HepG2 (cell line): ENCODE results near the gene IMMT. TPM values are rescaled to one million over a fixed set of nuclear protein-coding genes. Genes with fewer than 3 reads are reported as not detected.
A peak's percentile ranks its signal among the peaks of the same experiment; 100 is the strongest.

Experiments
- KAT2B ChIP-seq: fragments of 150-350 bp; IDR thresholded peaks from 2 replicates; pipeline ENCODE4 v1.6.1; 2014; ENCODE audit warnings: low read depth, low read length, borderline replicate concordance
- KMT2A ChIP-seq: sonication (generic); formaldehyde crosslinking; IDR thresholded peaks from 2 replicates; pipeline ENCODE4 v1.4.0; 2020; ENCODE audit warnings: missing genetic modification reagents
- RARG ChIP-seq: sonication (generic); formaldehyde crosslinking; IDR thresholded peaks from 2 replicates; pipeline ENCODE4 v1.4.0; 2020; ENCODE audit warnings: low read depth, mild to moderate bottlenecking, missing genetic modification reagents
- SP5 ChIP-seq: IDR thresholded peaks from 2 replicates; pipeline ENCODE4 v1.6.1; 2016; ENCODE audit warnings: low read depth, borderline replicate concordance
- SRF ChIP-seq: IDR thresholded peaks from 2 replicates; pipeline ENCODE4 v1.6.1; 2011; ENCODE audit warnings: mild to moderate bottlenecking, low read depth, low read length, moderate library complexity
- THAP11 ChIP-seq: IDR thresholded peaks from 2 replicates; pipeline ENCODE4 v1.6.1; 2016; ENCODE audit warnings: missing biosample characterization, missing genetic modification reagents
- ZBTB7B ChIP-seq: sonication (generic); formaldehyde crosslinking; IDR thresholded peaks from 2 replicates; pipeline ENCODE4 v1.4.0; 2020; ENCODE audit warnings: missing genetic modification reagents
- ZFAT ChIP-seq: sonication (generic); formaldehyde crosslinking; conservative IDR thresholded peaks from 2 replicates; pipeline ENCODE4 v1.8.1; 2023; ENCODE audit warnings: missing genetic modification reagents, inconsistent platforms
- ZMAT3 ChIP-seq: sonication (generic); formaldehyde crosslinking; conservative IDR thresholded peaks from 2 replicates; pipeline ENCODE4 v1.7.0; 2021; ENCODE audit warnings: missing genetic modification reagents
- ZNF747 ChIP-seq: sonication (generic); formaldehyde crosslinking; IDR thresholded peaks from 2 replicates; pipeline ENCODE4 v1.8.1; 2023; ENCODE audit warnings: missing genetic modification reagents, mild to moderate bottlenecking, borderline replicate concordance
- ZNF768 ChIP-seq: sonication (generic); formaldehyde crosslinking; IDR thresholded peaks from 2 replicates; pipeline ENCODE4 v1.4.0; 2020; ENCODE audit warnings: missing genetic modification reagents
- polyA plus RNA-seq, 8 experiments: library from polyadenylated mRNA; depleted of rRNA in 3 of 8; stranded (reverse) in 7 of 8; unstranded in 1 of 8; fragments of >200 nt; fragmentation: Illumina TruSeq in 4 of 8; extraction: Trizol in 4 of 8; gene quantifications; 2 replicates each; pipeline versions ENCODE4 v1.2.1 to v1.2.3, GENCODE V29; 2011 to 2016; ENCODE audit warnings: low read depth in 4 of 8, missing spikeins in 1 of 8, mixed read lengths in 1 of 8; ENCODE audit not compliant: insufficient read depth in 1 of 8
- total RNA-seq, 5 experiments: library from RNA; depleted of rRNA; stranded (reverse); fragments of >200 nt; fragmentation: Illumina TruSeq; extraction: Trizol; gene quantifications; 2 replicates each; pipeline ENCODE4 v1.2.3, GENCODE V29; 2016; ENCODE audit warnings: low read depth in 1 of 5
- TF ChIP-seq, protein P1 (sequence below): sonication (generic); formaldehyde crosslinking; IDR thresholded peaks from 2 replicates; pipeline ENCODE4 v1.4.0; 2020; ENCODE audit warnings: mild to moderate bottlenecking, missing genetic modification reagents
- TF ChIP-seq, protein P2 (sequence below): sonication (generic); formaldehyde crosslinking; IDR thresholded peaks from 2 replicates; pipeline ENCODE4 v1.5.0; 2020; ENCODE audit warnings: mild to moderate bottlenecking, low read depth, missing genetic modification reagents, borderline replicate concordance
- TF ChIP-seq, protein P3 (sequence below): sonication (generic); formaldehyde crosslinking; IDR thresholded peaks from 2 replicates; pipeline ENCODE4 v1.4.0; 2020; ENCODE audit warnings: missing genetic modification reagents
- TF ChIP-seq, protein P4 (sequence below), 2 experiments: sonication (generic) in 1 of 2; formaldehyde crosslinking in 1 of 2; IDR thresholded peaks; 2 replicates each; pipeline versions ENCODE4 v1.4.0 to v1.6.1; 2018 to 2020; ENCODE audit warnings: missing genetic modification reagents in 2 of 2, borderline replicate concordance in 1 of 2, low read depth in 1 of 2, mild to moderate bottlenecking in 1 of 2, missing biosample characterization in 1 of 2
- TF ChIP-seq, protein P5 (sequence below): sonication (generic); formaldehyde crosslinking; IDR thresholded peaks from 2 replicates; pipeline ENCODE4 v1.5.0; 2020; ENCODE audit warnings: missing genetic modification reagents
- TF ChIP-seq, protein P6 (sequence below): sonication (generic); formaldehyde crosslinking; conservative IDR thresholded peaks from 2 replicates; pipeline ENCODE4 v1.4.0; 2020; ENCODE audit warnings: missing genetic modification reagents
- TF ChIP-seq, protein P7 (sequence below): IDR thresholded peaks from 2 replicates; pipeline ENCODE4 v1.6.1; 2016; ENCODE audit warnings: missing compliant biosample characterization, missing genetic modification reagents, borderline replicate concordance

IMMT gene
- total and polyA plus RNA-seq, 2 of the 13 experiments (the other 11 are each of a cell fraction or from before 2014, with no cell fraction given) = 63.5 to 119 TPM

DNA sequence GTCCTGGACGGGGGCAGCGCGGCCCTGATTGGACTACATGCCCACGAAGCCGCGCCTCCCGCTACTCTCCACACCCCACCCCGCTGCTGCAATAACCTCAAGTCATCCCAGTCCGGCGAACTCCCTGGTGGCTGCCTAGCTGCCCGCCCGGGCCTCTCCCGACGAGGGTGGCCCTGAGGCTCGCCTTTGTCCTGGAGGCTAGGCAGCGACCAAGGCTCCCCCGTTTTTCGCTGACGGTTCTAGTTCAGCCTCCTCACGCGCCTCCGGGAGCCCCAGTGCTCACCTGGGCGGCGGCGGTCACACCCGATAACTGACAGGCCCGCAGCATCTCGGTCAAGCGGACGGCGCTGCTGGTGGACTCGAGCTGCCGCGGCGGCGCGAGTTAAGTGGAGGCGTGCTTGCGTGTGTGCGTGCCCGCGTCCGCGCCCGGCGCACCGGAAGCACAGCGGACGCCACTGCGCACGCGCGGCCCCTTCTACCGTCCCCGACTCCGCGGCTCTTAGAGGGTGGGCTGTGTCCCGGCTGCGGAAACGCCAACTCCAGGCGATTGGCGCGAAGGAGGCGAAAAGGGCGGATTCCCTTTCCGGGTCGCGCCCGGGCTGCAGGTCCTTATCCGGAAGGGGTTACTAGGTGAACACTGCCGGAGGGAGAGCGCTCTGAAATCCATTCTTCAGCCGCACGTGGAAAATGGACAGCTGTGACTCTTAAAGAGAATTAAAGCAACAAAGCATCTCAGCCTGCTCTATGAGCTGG, at the start of gene IMMT (continued):
- peak; percentile 90; the same call in 1 of the 2 replicates for TF ChIP-seq ZNF768 (CRISPR knock-in tag)
- peak; percentile 92 for TF ChIP-seq THAP11 (CRISPR knock-in tag)
- TF ChIP-seq, protein P1, sequence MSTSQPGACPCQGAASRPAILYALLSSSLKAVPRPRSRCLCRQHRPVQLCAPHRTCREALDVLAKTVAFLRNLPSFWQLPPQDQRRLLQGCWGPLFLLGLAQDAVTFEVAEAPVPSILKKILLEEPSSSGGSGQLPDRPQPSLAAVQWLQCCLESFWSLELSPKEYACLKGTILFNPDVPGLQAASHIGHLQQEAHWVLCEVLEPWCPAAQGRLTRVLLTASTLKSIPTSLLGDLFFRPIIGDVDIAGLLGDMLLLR = peak; percentile 80; the same call in 1 of the 2 replicates
- peak; percentile 98 for TF ChIP-seq ZMAT3
- TF ChIP-seq SP5 = no peak
- TF ChIP-seq, protein P2, sequence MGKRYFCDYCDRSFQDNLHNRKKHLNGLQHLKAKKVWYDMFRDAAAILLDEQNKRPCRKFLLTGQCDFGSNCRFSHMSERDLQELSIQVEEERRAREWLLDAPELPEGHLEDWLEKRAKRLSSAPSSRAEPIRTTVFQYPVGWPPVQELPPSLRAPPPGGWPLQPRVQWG (CRISPR knock-in tag) = no peak
- peak; percentile 89; the same call in 1 of the 2 replicates for TF ChIP-seq RARG (CRISPR knock-in tag)
- no peak for TF ChIP-seq SRF
- TF ChIP-seq, protein P3, sequence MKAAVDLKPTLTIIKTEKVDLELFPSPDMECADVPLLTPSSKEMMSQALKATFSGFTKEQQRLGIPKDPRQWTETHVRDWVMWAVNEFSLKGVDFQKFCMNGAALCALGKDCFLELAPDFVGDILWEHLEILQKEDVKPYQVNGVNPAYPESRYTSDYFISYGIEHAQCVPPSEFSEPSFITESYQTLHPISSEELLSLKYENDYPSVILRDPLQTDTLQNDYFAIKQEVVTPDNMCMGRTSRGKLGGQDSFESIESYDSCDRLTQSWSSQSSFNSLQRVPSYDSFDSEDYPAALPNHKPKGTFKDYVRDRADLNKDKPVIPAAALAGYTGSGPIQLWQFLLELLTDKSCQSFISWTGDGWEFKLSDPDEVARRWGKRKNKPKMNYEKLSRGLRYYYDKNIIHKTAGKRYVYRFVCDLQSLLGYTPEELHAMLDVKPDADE = 0 out of 2 replicates have a peak, but pooled peaks have one; percentile 83
- TF ChIP-seq, protein P4, sequence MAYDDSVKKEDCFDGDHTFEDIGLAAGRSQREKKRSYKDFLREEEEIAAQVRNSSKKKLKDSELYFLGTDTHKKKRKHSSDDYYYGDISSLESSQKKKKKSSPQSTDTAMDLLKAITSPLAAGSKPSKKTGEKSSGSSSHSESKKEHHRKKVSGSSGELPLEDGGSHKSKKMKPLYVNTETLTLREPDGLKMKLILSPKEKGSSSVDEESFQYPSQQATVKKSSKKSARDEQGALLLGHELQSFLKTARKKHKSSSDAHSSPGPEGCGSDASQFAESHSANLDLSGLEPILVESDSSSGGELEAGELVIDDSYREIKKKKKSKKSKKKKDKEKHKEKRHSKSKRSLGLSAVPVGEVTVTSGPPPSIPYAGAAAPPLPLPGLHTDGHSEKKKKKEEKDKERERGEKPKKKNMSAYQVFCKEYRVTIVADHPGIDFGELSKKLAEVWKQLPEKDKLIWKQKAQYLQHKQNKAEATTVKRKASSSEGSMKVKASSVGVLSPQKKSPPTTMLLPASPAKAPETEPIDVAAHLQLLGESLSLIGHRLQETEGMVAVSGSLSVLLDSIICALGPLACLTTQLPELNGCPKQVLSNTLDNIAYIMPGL (CRISPR knock-in tag; IDR thresholded peaks at IDR 0.05; ENCODE audit: borderline replicate concordance in 1 of 2, low read depth in 1 of 2) = peak in 1 of 2 experiments; percentile 93; a peak in 2 of 4 replicates
- TF ChIP-seq, protein P5, sequence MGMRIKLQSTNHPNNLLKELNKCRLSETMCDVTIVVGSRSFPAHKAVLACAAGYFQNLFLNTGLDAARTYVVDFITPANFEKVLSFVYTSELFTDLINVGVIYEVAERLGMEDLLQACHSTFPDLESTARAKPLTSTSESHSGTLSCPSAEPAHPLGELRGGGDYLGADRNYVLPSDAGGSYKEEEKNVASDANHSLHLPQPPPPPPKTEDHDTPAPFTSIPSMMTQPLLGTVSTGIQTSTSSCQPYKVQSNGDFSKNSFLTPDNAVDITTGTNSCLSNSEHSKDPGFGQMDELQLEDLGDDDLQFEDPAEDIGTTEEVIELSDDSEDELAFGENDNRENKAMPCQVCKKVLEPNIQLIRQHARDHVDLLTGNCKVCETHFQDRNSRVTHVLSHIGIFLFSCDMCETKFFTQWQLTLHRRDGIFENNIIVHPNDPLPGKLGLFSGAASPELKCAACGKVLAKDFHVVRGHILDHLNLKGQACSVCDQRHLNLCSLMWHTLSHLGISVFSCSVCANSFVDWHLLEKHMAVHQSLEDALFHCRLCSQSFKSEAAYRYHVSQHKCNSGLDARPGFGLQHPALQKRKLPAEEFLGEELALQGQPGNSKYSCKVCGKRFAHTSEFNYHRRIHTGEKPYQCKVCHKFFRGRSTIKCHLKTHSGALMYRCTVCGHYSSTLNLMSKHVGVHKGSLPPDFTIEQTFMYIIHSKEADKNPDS (CRISPR knock-in tag) = peak; percentile 73
- TF ChIP-seq, protein P6, sequence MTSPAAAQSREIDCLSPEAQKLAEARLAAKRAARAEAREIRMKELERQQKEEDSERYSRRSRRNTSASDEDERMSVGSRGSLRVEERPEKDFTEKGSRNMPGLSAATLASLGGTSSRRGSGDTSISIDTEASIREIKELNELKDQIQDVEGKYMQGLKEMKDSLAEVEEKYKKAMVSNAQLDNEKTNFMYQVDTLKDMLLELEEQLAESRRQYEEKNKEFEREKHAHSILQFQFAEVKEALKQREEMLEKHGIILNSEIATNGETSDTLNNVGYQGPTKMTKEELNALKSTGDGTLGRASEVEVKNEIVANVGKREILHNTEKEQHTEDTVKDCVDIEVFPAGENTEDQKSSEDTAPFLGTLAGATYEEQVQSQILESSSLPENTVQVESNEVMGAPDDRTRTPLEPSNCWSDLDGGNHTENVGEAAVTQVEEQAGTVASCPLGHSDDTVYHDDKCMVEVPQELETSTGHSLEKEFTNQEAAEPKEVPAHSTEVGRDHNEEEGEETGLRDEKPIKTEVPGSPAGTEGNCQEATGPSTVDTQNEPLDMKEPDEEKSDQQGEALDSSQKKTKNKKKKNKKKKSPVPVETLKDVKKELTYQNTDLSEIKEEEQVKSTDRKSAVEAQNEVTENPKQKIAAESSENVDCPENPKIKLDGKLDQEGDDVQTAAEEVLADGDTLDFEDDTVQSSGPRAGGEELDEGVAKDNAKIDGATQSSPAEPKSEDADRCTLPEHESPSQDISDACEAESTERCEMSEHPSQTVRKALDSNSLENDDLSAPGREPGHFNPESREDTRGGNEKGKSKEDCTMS (CRISPR knock-in tag) = no peak
- TF ChIP-seq, protein P7, sequence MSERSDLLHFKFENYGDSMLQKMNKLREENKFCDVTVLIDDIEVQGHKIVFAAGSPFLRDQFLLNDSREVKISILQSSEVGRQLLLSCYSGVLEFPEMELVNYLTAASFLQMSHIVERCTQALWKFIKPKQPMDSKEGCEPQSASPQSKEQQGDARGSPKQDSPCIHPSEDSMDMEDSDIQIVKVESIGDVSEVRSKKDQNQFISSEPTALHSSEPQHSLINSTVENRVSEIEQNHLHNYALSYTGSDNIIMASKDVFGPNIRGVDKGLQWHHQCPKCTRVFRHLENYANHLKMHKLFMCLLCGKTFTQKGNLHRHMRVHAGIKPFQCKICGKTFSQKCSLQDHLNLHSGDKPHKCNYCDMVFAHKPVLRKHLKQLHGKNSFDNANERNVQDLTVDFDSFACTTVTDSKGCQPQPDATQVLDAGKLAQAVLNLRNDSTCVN (CRISPR knock-in tag) = 0 out of 2 replicates have a peak, but pooled peaks have one; percentile 12
- TF ChIP-seq ZFAT (CRISPR knock-in tag) = peak; percentile 75; the same call in 1 of the 2 replicates
- TF ChIP-seq KMT2A (CRISPR knock-in tag) = peak; percentile 77; the same call in 1 of the 2 replicates
- peak; percentile 57; the same call in 1 of the 2 replicates for TF ChIP-seq ZBTB7B (CRISPR knock-in tag)
- no peak for TF ChIP-seq KAT2B
- TF ChIP-seq ZNF747 (CRISPR knock-in tag) = peak; percentile 95
